Measurements from ENCODE around the gene CXADR.
"Not testable (repeated sequence)": the region's sequence is repeated elsewhere in the genome, so short reads cannot be mapped to it uniquely, and the experiment has no call there.

Gene CXADR

GRCh38 chr21:17469727-17470126 lies 43.1 kb upstream of the CXADR start:
- no peak for TF ChIP-seq CTCF (IDR thresholded peaks at IDR 0.05; ENCODE audit: insufficient read depth, low read length, poor library complexity, severe bottlenecking)
- Histone ChIP-seq H3K4me3 (replicated peaks; ENCODE audit: low read depth, low read length) (no peak overlapping the region), H3K36me3 (ENCODE audit: control insufficient read depth, insufficient read depth, low read length) (no peaks in the 10 kb centered on the region), H3K27me3 (replicated peaks; ENCODE audit: control insufficient read depth, insufficient read depth, low read length) (no peaks in the 10 kb centered on the region)
- no peak for DNase-seq (ENCODE audit: extremely low read depth, insufficient read length)

GRCh38 chr21:17472182-17472581 lies 40.7 kb upstream of the CXADR start:
- Histone ChIP-seq H3K27me3 (replicated peaks; ENCODE audit: control insufficient read depth, insufficient read depth, low read length) (no peaks in the 10 kb centered on the region), H3K36me3 (ENCODE audit: control insufficient read depth, insufficient read depth, low read length) (no peaks in the 10 kb centered on the region), H3K4me3 (replicated peaks; ENCODE audit: low read depth, low read length) (no peak overlapping the region)
- no peak for TF ChIP-seq CTCF (IDR thresholded peaks at IDR 0.05; ENCODE audit: insufficient read depth, low read length, poor library complexity, severe bottlenecking)
- DNase-seq (ENCODE audit: extremely low read depth, insufficient read length) = no peak

GRCh38 chr21:17472592-17473271 lies 40.1 kb upstream of the CXADR start:
- DNase-seq (ENCODE audit: extremely low read depth, insufficient read length) = no peak
- no peaks in the 10 kb centered on the region for H3K27me3 ChIP-seq (replicated peaks; ENCODE audit: control insufficient read depth, insufficient read depth, low read length)
- TF ChIP-seq CTCF (IDR thresholded peaks at IDR 0.05; ENCODE audit: insufficient read depth, low read length, poor library complexity, severe bottlenecking) = no peak
- no peak overlapping the region for H3K4me3 ChIP-seq (replicated peaks; ENCODE audit: low read depth, low read length)
- H3K36me3 ChIP-seq (ENCODE audit: control insufficient read depth, insufficient read depth, low read length) = no peaks in the 10 kb centered on the region

- H3K4me3 ChIP-seq (replicated peaks; ENCODE audit: low read depth, low read length) = no peak overlapping the region
- no peak for TF ChIP-seq CTCF (IDR thresholded peaks at IDR 0.05; ENCODE audit: insufficient read depth, low read length, poor library complexity, severe bottlenecking)
- no peaks in the 10 kb centered on the region for H3K27me3 ChIP-seq (replicated peaks; ENCODE audit: control insufficient read depth, insufficient read depth, low read length)
- no peak for DNase-seq (ENCODE audit: extremely low read depth, insufficient read length)
- H3K36me3 ChIP-seq (ENCODE audit: control insufficient read depth, insufficient read depth, low read length) = no peaks in the 10 kb centered on the region
Measured at GRCh38 chr21:17476006-17476405, 36.8 kb upstream of the CXADR start.

GRCh38 chr21:17478156-17478555 lies 34.7 kb upstream of the CXADR start:
- H3K36me3 ChIP-seq (ENCODE audit: control insufficient read depth, insufficient read depth, low read length); H3K27me3 ChIP-seq (replicated peaks; ENCODE audit: control insufficient read depth, insufficient read depth, low read length); H3K4me3 ChIP-seq (replicated peaks; ENCODE audit: low read depth, low read length); DNase-seq (ENCODE audit: extremely low read depth, insufficient read length): not testable (repeated sequence)

GRCh38 chr21:17479606-17480005 lies 33.2 kb upstream of the CXADR start:
- TF ChIP-seq CTCF (IDR thresholded peaks at IDR 0.05; ENCODE audit: insufficient read depth, low read length, poor library complexity, severe bottlenecking) = no peak
- DNase-seq (ENCODE audit: extremely low read depth, insufficient read length) = no peak
- H3K4me3 ChIP-seq (replicated peaks; ENCODE audit: low read depth, low read length) = no peak overlapping the region
- H3K27me3 ChIP-seq (replicated peaks; ENCODE audit: control insufficient read depth, insufficient read depth, low read length) = no peaks in the 10 kb centered on the region
- H3K36me3 ChIP-seq (ENCODE audit: control insufficient read depth, insufficient read depth, low read length) = no peaks in the 10 kb centered on the region

All from GM06990 (cell line).